22Rv1 (cell line): ENCODE measurements around the gene NOX5.

Experiments used
- CTCF ChIP-seq: fragments of 450-650 bp; IDR thresholded peaks from 2 replicates; pipeline ENCODE4 v1.5.1; 2017; ENCODE audit warnings: mild to moderate bottlenecking
- ZFX ChIP-seq: fragments of 450-650 bp; IDR thresholded peaks from 2 replicates; pipeline ENCODE4 v1.6.1; 2017; ENCODE audit warnings: antibody characterized with exemption, borderline replicate concordance

DNA sequence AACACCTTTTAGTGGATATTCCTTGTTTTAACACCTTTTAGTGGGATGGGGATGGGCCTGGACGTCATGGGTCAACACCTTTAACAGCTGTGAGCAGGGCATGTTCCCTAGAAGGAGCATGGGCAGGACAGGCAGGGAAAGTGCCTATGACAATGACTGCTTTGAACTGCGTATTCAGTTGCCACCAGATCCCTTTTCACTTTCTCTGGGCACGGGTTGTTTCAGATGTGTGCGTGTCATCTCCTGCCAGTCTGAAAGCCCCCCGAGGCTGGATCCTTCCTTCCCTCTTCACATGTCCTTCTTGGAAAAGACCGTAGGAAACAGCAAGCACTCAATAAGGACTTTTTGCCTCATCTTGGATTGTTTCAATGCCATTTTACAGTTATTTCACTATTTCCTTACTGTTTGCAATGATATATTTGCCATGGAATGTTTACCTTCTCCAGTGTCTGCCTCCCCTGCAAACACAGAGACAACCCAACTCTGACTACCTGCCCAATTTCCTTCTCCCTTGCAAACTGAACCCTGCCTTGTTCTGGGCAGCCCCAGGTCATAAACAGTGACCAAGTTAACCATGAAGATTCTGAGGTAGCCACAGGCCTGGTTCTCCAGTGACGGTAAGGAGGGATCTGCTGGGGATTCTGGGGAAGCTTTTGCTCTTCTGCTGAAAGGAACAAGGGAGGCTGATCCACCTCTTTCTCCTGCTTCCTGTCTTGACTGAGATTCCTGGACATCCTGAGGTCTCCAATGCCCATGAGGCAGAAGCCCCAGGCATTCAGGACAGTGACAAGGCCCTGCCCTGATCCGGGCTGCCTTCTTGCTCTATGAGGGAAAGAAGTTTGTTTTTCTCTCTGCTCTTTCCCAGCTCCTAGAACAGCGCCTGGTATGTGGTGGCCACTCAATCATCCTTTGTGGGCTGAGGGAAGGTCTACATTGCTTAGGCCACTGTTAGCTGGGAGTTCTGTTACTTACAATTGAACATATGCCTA lies 51.8 kb downstream of the NOX5 start:
- TF ChIP-seq CTCF, result no peak
- no peak for TF ChIP-seq ZFX
